HepG2 (cell line): ENCODE data around the gene ARFGAP1. TPM values are rescaled to one million over a fixed set of nuclear protein-coding genes. Genes with fewer than 3 reads are reported as not detected.

Source experiments
- ARID5B ChIP-seq: IDR thresholded peaks from 2 replicates; pipeline ENCODE4 v1.4.0; 2020; ENCODE audit warnings: mild to moderate bottlenecking, missing genetic modification reagents
- ARNT2 ChIP-seq: sonication (generic); formaldehyde crosslinking; IDR thresholded peaks from 2 replicates; pipeline ENCODE4 v1.8.0; 2022; ENCODE audit warnings: mild to moderate bottlenecking, low read depth, missing genetic modification reagents, moderate library complexity
- BCL3 ChIP-seq: sonication (generic); formaldehyde crosslinking; IDR thresholded peaks from 2 replicates; pipeline ENCODE4 v1.5.1; 2020; ENCODE audit warnings: mild to moderate bottlenecking, missing genetic modification reagents, moderate library complexity
- CREBL2 ChIP-seq: sonication (generic); formaldehyde crosslinking; IDR thresholded peaks from 2 replicates; pipeline ENCODE4 v1.8.1; 2023; ENCODE audit warnings: missing genetic modification reagents, mild to moderate bottlenecking, borderline replicate concordance
- ERF ChIP-seq: IDR thresholded peaks from 2 replicates; pipeline ENCODE4 v1.6.1; 2018; ENCODE audit warnings: missing biosample characterization, missing genetic modification reagents
- IKZF4 ChIP-seq: sonication (generic); formaldehyde crosslinking; IDR thresholded peaks from 2 replicates; pipeline ENCODE4 v1.5.1; 2020; ENCODE audit warnings: borderline replicate concordance, mild to moderate bottlenecking, low read depth, missing genetic modification reagents; ENCODE audit errors: not compliant biosample characterization
- JUND ChIP-seq: sonication (generic); formaldehyde crosslinking; IDR thresholded peaks from 2 replicates; pipeline ENCODE4 v1.8.0; 2022; ENCODE audit warnings: mild to moderate bottlenecking, missing genetic modification reagents
- NFIB ChIP-seq: sonication (generic); formaldehyde crosslinking; IDR thresholded peaks from 2 replicates; pipeline ENCODE4 v1.9.0; 2021; ENCODE audit warnings: missing genetic modification reagents, mild to moderate bottlenecking, borderline replicate concordance
- PRPF4 ChIP-seq: fragments of 200-400 bp; formaldehyde crosslinking; IDR thresholded peaks from 2 replicates; pipeline ENCODE4 v1.6.1; 2016; ENCODE audit warnings: low read length, low read depth; ENCODE audit not compliant: poor library complexity, severe bottlenecking
- SPEN ChIP-seq: sonication (generic); formaldehyde crosslinking; IDR thresholded peaks from 2 replicates; pipeline ENCODE4 v1.5.1; 2020; ENCODE audit warnings: low read depth, mild to moderate bottlenecking, missing genetic modification reagents
- TARDBP ChIP-seq: sonication (generic); formaldehyde crosslinking; IDR thresholded peaks from 2 replicates; pipeline ENCODE4 v1.8.0; 2022; ENCODE audit warnings: mild to moderate bottlenecking, missing genetic modification reagents
- TBL1XR1 ChIP-seq: fragments of 150-350 bp; IDR thresholded peaks from 2 replicates; pipeline ENCODE4 v1.6.1; 2014; ENCODE audit warnings: borderline replicate concordance, low read length; ENCODE audit not compliant: partially characterized antibody
- WIZ ChIP-seq: sonication (generic); formaldehyde crosslinking; IDR thresholded peaks from 2 replicates; pipeline ENCODE4 v1.5.1; 2020; ENCODE audit warnings: mild to moderate bottlenecking, missing genetic modification reagents
- ZBTB38 ChIP-seq: sonication (generic); formaldehyde crosslinking; IDR thresholded peaks from 2 replicates; pipeline ENCODE4 v1.5.1; 2020; ENCODE audit warnings: mild to moderate bottlenecking, missing genetic modification reagents
- ZFP36 ChIP-seq: fragments of 150-350 bp; IDR thresholded peaks from 2 replicates; pipeline ENCODE4 v1.6.1; 2018; ENCODE audit warnings: borderline replicate concordance, low read length, low read depth; ENCODE audit not compliant: partially characterized antibody
- ZFP36L1 ChIP-seq: sonication (generic); formaldehyde crosslinking; IDR thresholded peaks from 2 replicates; pipeline ENCODE4 v1.8.0; 2022; ENCODE audit warnings: mild to moderate bottlenecking, missing genetic modification reagents, moderate library complexity
- ZFP62 ChIP-seq: sonication (generic); formaldehyde crosslinking; IDR thresholded peaks from 2 replicates; pipeline ENCODE4 v1.4.0; 2020; ENCODE audit warnings: missing genetic modification reagents
- ZNF317 ChIP-seq: sonication (generic); formaldehyde crosslinking; IDR thresholded peaks from 2 replicates; pipeline ENCODE4 v1.5.0; 2020; ENCODE audit warnings: mild to moderate bottlenecking, missing genetic modification reagents
- ZNF44 ChIP-seq: sonication (generic); formaldehyde crosslinking; IDR thresholded peaks from 2 replicates; pipeline ENCODE4 v1.5.1; 2020; ENCODE audit warnings: mild to moderate bottlenecking, missing genetic modification reagents
- ZNF644 ChIP-seq: IDR thresholded peaks from 2 replicates; pipeline ENCODE4 v1.6.1; 2016; ENCODE audit warnings: low read depth
- ZNF776 ChIP-seq: sonication (generic); formaldehyde crosslinking; IDR thresholded peaks from 2 replicates; pipeline ENCODE4 v1.4.0; 2020; ENCODE audit warnings: mild to moderate bottlenecking, missing genetic modification reagents
- ZNF841 ChIP-seq: sonication (generic); formaldehyde crosslinking; IDR thresholded peaks from 2 replicates; pipeline ENCODE4 v1.8.1; 2023; ENCODE audit warnings: missing genetic modification reagents, borderline replicate concordance
- polyA plus RNA-seq, 8 experiments: library from polyadenylated mRNA; depleted of rRNA in 3 of 8; stranded (reverse) in 7 of 8; unstranded in 1 of 8; fragments of >200 nt; fragmentation: Illumina TruSeq in 4 of 8; extraction: Trizol in 4 of 8; gene quantifications; 2 replicates each; pipeline versions ENCODE4 v1.2.1 to v1.2.3, GENCODE V29; 2011 to 2016; ENCODE audit warnings: low read depth in 4 of 8, missing spikeins in 1 of 8, mixed read lengths in 1 of 8; ENCODE audit not compliant: insufficient read depth in 1 of 8
- total RNA-seq, 5 experiments: library from RNA; depleted of rRNA; stranded (reverse); fragments of >200 nt; fragmentation: Illumina TruSeq; extraction: Trizol; gene quantifications; 2 replicates each; pipeline ENCODE4 v1.2.3, GENCODE V29; 2016; ENCODE audit warnings: low read depth in 1 of 5

ARFGAP1 gene
- total and polyA plus RNA-seq, 2 of the 13 experiments (the other 11 are each of a cell fraction or from before 2014, with no cell fraction given) = 132 TPM

- TF ChIP-seq ARID5B (CRISPR knock-in tag) = peak; percentile 50
- TF ChIP-seq ARNT2 = no peak
- peak; percentile 56; the same call in 1 of the 2 replicates for TF ChIP-seq ZNF776 (CRISPR knock-in tag)
- no peak for TF ChIP-seq WIZ (CRISPR knock-in tag)
- TF ChIP-seq ZNF644 (CRISPR knock-in tag) = no peak
- peak; percentile 73; the same call in 1 of the 2 replicates for TF ChIP-seq ZNF317 (CRISPR knock-in tag)
- no peak for TF ChIP-seq SPEN
- TF ChIP-seq ZNF44 = 0 out of 2 replicates have a peak, but pooled peaks have one; percentile 59
- TF ChIP-seq ZFP36 = no peak
- peak; percentile 78; the same call in 1 of the 2 replicates for TF ChIP-seq JUND (CRISPR knock-in tag)
- TF ChIP-seq PRPF4 = no peak
- TF ChIP-seq TBL1XR1 = peak; percentile 48
- no peak for TF ChIP-seq BCL3 (CRISPR knock-in tag)
- no peak; the same call in 1 of the 2 replicates for TF ChIP-seq CREBL2 (CRISPR knock-in tag)
- TF ChIP-seq IKZF4 (CRISPR knock-in tag) = peak; percentile 32
- 0 out of 2 replicates have a peak, but pooled peaks have one; percentile 34 for TF ChIP-seq ZBTB38 (CRISPR knock-in tag)
- TF ChIP-seq TARDBP (CRISPR knock-in tag) = no peak
- TF ChIP-seq ZNF841 (CRISPR knock-in tag) = no peak
- TF ChIP-seq ZFP36L1 (CRISPR knock-in tag) = peak; percentile 92; the same call in 1 of the 2 replicates
- TF ChIP-seq ZFP62 (CRISPR knock-in tag) = no peak
- TF ChIP-seq NFIB = no peak
- peak; percentile 65; the same call in 1 of the 2 replicates for TF ChIP-seq ERF (CRISPR knock-in tag)
Measured at GRCh38 chr20:63273635-63274380, 1.2 kb downstream of the ARFGAP1 start (continued).
